Esophagus muscularis mucosa (tissue), 3 donors: ENCODE results near the gene DTX3.

Experiments
- CTCF ChIP-seq, 3 experiments: fragments of 200-600 bp in 2 of 3; fragments of 450-650 bp in 1 of 3; sonication (generic) in 2 of 3; IDR thresholded peaks; one replicate each; pipeline ENCODE4 v1.5.1; 2017 to 2019; ENCODE audit warnings: antibody characterized with exemption in 3 of 3, mild to moderate bottlenecking in 2 of 3, moderate library complexity in 1 of 3
- POLR2A ChIP-seq: fragments of 450-650 bp; IDR thresholded peaks from one replicate; pipeline ENCODE4 v1.6.1; 2017; ENCODE audit warnings: antibody characterized with exemption, moderate library complexity, mild to moderate bottlenecking, low read depth

GRCh38 chr12:57582440-57582839 lies 22.2 kb upstream of the DTX3 start:
- no peak for TF ChIP-seq CTCF (IDR thresholded peaks at IDR 0.05)
- no peak for TF ChIP-seq POLR2A
